ENCODE results near the gene SPEM1. TPM values are rescaled to one million over a fixed set of nuclear protein-coding genes. Genes with fewer than 3 reads are reported as not detected.

The SPEM1 gene
- total RNA-seq, 4 donors from 2014 or later: not detected

- Histone ChIP-seq H3K36me3 (peaks cover 0 to 10% (median 0%) of the 10 kb centered on the region in 3 donors), H3K27ac (peak overlapping the region; percentile 85 to 98 (median 96)), H3K9me3 (no peaks in the 10 kb centered on the region), H3K27me3 (no peaks in the 10 kb centered on the region), H3K4me1 (peaks cover 0 to 56% (median 21%) of the 10 kb centered on the region in 4 donors), H3K4me3 (peak overlapping the region; percentile 55 to 96 (median 66))
- WGBS, 2 donors: 7 to 14% methylated on average over 6 to 16 of the region's 16 CpGs
- TF ChIP-seq POLR2A (IDR thresholded peaks at IDR 0.05) (no peak), EP300 (IDR thresholded peaks at IDR 0.05) (no peak)
- TF ChIP-seq, protein P1, sequence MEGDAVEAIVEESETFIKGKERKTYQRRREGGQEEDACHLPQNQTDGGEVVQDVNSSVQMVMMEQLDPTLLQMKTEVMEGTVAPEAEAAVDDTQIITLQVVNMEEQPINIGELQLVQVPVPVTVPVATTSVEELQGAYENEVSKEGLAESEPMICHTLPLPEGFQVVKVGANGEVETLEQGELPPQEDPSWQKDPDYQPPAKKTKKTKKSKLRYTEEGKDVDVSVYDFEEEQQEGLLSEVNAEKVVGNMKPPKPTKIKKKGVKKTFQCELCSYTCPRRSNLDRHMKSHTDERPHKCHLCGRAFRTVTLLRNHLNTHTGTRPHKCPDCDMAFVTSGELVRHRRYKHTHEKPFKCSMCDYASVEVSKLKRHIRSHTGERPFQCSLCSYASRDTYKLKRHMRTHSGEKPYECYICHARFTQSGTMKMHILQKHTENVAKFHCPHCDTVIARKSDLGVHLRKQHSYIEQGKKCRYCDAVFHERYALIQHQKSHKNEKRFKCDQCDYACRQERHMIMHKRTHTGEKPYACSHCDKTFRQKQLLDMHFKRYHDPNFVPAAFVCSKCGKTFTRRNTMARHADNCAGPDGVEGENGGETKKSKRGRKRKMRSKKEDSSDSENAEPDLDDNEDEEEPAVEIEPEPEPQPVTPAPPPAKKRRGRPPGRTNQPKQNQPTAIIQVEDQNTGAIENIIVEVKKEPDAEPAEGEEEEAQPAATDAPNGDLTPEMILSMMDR (IDR thresholded peaks at IDR 0.05): no peak
- DNase-seq (ENCODE audit: low spot score in 2 of 2): peak; percentile 56 to 57
These were observed 16.9 kb upstream of the SPEM1 start for GRCh38 chr17:7403043-7403726.

DNA sequence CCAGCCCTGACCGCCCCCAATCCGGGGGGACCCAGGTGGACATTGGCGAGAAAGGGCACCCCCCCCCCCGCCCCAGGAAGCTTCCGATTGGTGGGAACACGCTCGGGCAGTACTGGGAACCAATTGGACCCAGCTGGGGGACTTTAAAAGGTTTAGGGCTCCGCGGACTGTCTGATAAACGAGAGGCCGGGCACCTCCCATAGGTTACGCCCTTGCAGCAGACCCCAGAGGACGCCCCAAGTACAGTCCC, 16.5 kb upstream of the SPEM1 start:
- TF ChIP-seq, protein P1 (IDR thresholded peaks at IDR 0.05): no peak
- TF ChIP-seq EP300 (IDR thresholded peaks at IDR 0.05) (no peak), POLR2A (IDR thresholded peaks at IDR 0.05) (no peak)

DNA sequence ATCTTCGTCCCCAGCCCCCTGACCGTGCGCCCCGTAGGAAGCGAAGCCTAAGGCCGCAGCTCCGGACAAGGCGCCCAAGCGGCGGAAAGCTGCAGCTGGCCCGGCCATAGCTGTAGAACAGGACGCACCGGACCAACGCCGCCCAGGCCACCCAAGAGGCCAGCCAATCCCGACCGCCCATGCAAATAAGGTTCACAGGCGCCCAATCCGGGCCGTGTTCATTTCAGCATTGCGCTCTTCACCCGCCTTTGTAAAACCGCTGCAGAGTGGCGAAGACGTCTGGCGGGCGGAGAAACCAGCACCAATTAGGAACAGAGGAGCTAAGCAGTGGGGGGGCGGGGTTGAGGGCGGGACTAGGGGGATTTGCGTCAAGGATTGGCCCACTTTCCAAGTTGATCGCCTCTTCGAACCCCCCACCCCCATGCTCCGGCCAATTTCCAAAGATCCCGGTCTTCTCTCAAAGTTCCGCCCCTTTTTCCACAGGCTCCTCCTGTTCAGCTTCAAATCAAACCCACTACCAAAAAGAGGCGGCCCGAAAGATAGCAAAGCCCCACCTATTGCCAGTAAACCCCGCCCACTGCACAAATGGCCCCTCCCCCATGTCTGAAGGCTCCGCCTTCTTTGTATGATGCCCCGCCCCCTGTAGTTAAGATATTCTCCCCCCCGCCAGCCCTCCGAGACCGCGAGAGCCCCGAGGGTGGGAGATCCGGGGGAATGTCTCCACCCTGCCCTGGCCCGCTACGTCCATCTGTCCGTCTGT, 16.0 kb upstream of the SPEM1 start, which contains the start of gene TMEM256:
Gene TMEM256, minus strand, starts transcription at position 121 of the 760 bp plus-strand sequence. Its CDS starts 13 bp downstream, at position 108.
- H3K9me3 ChIP-seq: no peaks in the 10 kb centered on the region
- H3K4me1 ChIP-seq: peaks cover 0 to 56% (median 21%) of the 10 kb centered on the region in 4 donors
- peak within 1 kb of the TSS; percentile 85 to 98 (median 96) for H3K27ac ChIP-seq
- H3K27me3 ChIP-seq: no peaks in the 10 kb centered on the region
- H3K4me3 ChIP-seq: peak within 1 kb of the TSS; percentile 63 to 96 (median 70)
- WGBS, 2 donors: 0% methylated on average over 23 to 49 of the region's 49 CpGs
- H3K36me3 ChIP-seq: peaks cover 0 to 20% (median 0%) of the 10 kb centered on the region in 3 donors
- TF ChIP-seq POLR2A (IDR thresholded peaks at IDR 0.05): peak; percentile 97 to 99
- TF ChIP-seq, protein P1 (IDR thresholded peaks at IDR 0.05): peak in 2 of 5 experiments; percentile 47 to 57
- peak; percentile 82 to 99 for TF ChIP-seq EP300 (IDR thresholded peaks at IDR 0.05)
- DNase-seq (ENCODE audit: low spot score in 2 of 2): peak; percentile 98 to 99

More for the DNA sequence above, 16.5 kb upstream of the SPEM1 start:
- 0% methylated on average over 10 of the region's 13 CpGs; no CpG with 5 or more reads in 1 of the 2 donors for WGBS, 2 donors
- Histone ChIP-seq H3K4me1 (peaks cover 0 to 56% (median 21%) of the 10 kb centered on the region in 4 donors), H3K4me3 (peak overlapping the region; percentile 55 to 96 (median 66)), H3K27ac (peak overlapping the region; percentile 85 to 98 (median 96)), H3K27me3 (no peaks in the 10 kb centered on the region), H3K36me3 (peaks cover 0 to 15% (median 0%) of the 10 kb centered on the region in 3 donors), H3K9me3 (no peaks in the 10 kb centered on the region)
- DNase-seq (ENCODE audit: low spot score in 2 of 2): no peak

DNA sequence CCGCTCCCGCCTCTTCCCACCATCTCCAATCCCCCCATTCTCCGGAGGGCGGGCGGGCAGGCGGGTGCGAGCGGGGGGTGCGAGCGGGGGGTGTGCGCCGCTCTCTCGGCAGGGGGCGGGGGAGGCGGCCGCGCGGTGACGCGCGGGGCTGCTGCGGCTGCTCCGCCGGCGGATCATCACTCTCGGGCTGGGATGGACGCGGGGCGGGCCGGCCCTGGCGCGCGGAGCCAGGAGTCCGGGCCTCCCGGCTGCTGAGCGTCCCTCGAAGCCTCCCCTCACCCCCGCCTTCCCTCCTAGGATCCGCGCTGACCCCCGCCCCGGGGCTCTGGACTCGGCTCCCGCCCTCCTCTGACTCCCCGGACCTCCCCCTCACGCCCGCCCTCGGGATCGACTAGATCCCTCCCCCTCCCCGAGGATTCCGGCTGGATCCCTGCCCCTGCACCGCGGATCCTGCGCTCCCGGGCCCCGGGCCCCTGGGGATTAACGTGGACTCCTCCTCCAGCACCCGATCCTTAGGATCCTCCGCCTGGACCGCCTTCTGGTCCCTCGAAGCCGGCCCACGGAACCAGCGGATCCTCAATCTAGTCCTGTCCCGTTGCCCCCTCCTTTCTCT, 15.3 kb upstream of the SPEM1 start:
- no peaks in the 10 kb centered on the region for H3K27me3 ChIP-seq
- H3K4me1 ChIP-seq: peaks cover 0 to 56% (median 21%) of the 10 kb centered on the region in 4 donors
- 0 to 1% methylated on average over 28 to 39 of the region's 65 CpGs for WGBS, 2 donors
- H3K27ac ChIP-seq: peak overlapping the region; percentile 85 to 98 (median 94)
- peak overlapping the region; percentile 63 to 96 (median 70) for H3K4me3 ChIP-seq
- no peaks in the 10 kb centered on the region for H3K9me3 ChIP-seq
- H3K36me3 ChIP-seq: peaks cover 0 to 27% (median 0%) of the 10 kb centered on the region in 3 donors
- DNase-seq (ENCODE audit: low spot score in 2 of 2): peak; percentile 49 to 57
- TF ChIP-seq POLR2A (IDR thresholded peaks at IDR 0.05): peak in 1 of 2 donors; percentile 76
- peak in 1 of 2 donors; percentile 45 for TF ChIP-seq EP300 (IDR thresholded peaks at IDR 0.05)
- TF ChIP-seq, protein P1 (IDR thresholded peaks at IDR 0.05): peak; percentile 11 to 32 (median 18)

Measured in tibial nerve (tissue), 4 donors.